H1 (cell line): ENCODE data around the gene CRACDL. TPM values are rescaled to one million over a fixed set of nuclear protein-coding genes. Genes with fewer than 3 reads are reported as not detected.

Source experiments
- CTCF ChIA-PET: fragments of 300-600 bp; sonication (Branson Sonifier 250); formaldehyde crosslinking; loops from one replicate; lab custom pipeline; 2021; ENCODE audit not compliant: partially characterized antibody; lab: Charles Lee
- POLR2A ChIA-PET: fragments of 300-600 bp; sonication (Branson Sonifier 250); formaldehyde crosslinking; loops from one replicate; lab custom pipeline; 2021; ENCODE audit warnings: inconsistent platforms; ENCODE audit not compliant: partially characterized antibody; lab: Charles Lee
- DNase-seq, 2 experiments: peaks; one replicate each; pipeline versions ENCODE4 v3.0.0 to v3.0.0-alpha.2; 2010 to 2022; ENCODE audit warnings: low spot score in 2 of 2, low read depth in 1 of 2, mixed read lengths in 1 of 2
- FAIRE-seq: peaks from 2 replicates; lab custom pipeline; 2011; peaks lifted over from hg19 to GRCh38; lab: Jason Lieb, UNC
- H2AFZ ChIP-seq: 2 replicates; pipeline ENCODE4 v1.8.1; 2012; ENCODE audit warnings: low read length, inconsistent platforms
- H2AK5ac ChIP-seq: 2 replicates; pipeline ENCODE4 v1.6.1; 2013; ENCODE audit warnings: low read depth, low read length
- H2BK120ac ChIP-seq: replicated peaks from 2 replicates; pipeline ENCODE3; 2013; ENCODE audit warnings: low read depth, low read length, inconsistent platforms
- H2BK12ac ChIP-seq: 2 replicates; pipeline ENCODE4 v1.6.1; 2013; ENCODE audit warnings: low read depth, low read length
- H2BK15ac ChIP-seq: 2 replicates; pipeline ENCODE4 v1.6.1; 2013; ENCODE audit warnings: low read length
- H2BK20ac ChIP-seq: 2 replicates; pipeline ENCODE4 v1.6.1; 2013; ENCODE audit warnings: low read length
- H2BK5ac ChIP-seq: 2 replicates; pipeline ENCODE4 v1.6.1; 2013; ENCODE audit warnings: low read depth, low read length
- H3K14ac ChIP-seq: 2 replicates; pipeline ENCODE4 v1.6.1; 2013; ENCODE audit warnings: inconsistent platforms; ENCODE audit not compliant: insufficient read length
- H3K18ac ChIP-seq: 2 replicates; pipeline ENCODE4 v1.6.1; 2013; ENCODE audit warnings: low read length; ENCODE audit errors: extremely low read depth
- H3K23ac ChIP-seq: 2 replicates; pipeline ENCODE4 v1.6.1; 2013; ENCODE audit warnings: inconsistent platforms; ENCODE audit not compliant: insufficient read length
- H3K23me2 ChIP-seq: 2 replicates; pipeline ENCODE4 v1.6.1; 2013; ENCODE audit warnings: low read depth, low read length
- H3K27ac ChIP-seq: 2 replicates; pipeline ENCODE4 v1.6.1; 2011; ENCODE audit warnings: low read depth, low read length, inconsistent platforms
- H3K27me3 ChIP-seq, 4 experiments: replicated peaks in 1 of 4; 1 replicate in 1 of 4; 2 replicates in 3 of 4; pipeline versions ENCODE4 v1.6.1 to v1.8.1; 2011 to 2013; ENCODE audit warnings: low read length in 3 of 4, mild to moderate bottlenecking in 3 of 4, inconsistent platforms in 2 of 4, mixed read lengths in 2 of 4, moderate library complexity in 1 of 4; ENCODE audit not compliant: control insufficient read depth in 3 of 4, insufficient read depth in 3 of 4; ENCODE audit errors: extremely low read depth in 1 of 4
- H3K36me3 ChIP-seq, 4 experiments: 2 replicates each; pipeline versions ENCODE4 v1.6.1 to v1.8.1; 2011 to 2013; ENCODE audit warnings: mild to moderate bottlenecking in 4 of 4, low read length in 3 of 4, moderate library complexity in 2 of 4, control low read depth in 1 of 4, inconsistent platforms in 1 of 4; ENCODE audit not compliant: insufficient read depth in 4 of 4, control insufficient read depth in 2 of 4
- H3K4ac ChIP-seq: replicated peaks from 2 replicates; pipeline ENCODE3; 2013; ENCODE audit warnings: low read length, low read depth, mixed read lengths, inconsistent platforms; ENCODE audit not compliant: insufficient read length
- H3K4me1 ChIP-seq, 4 experiments: replicated peaks in 1 of 4; 1 replicate in 1 of 4; 2 replicates in 3 of 4; pipeline versions ENCODE4 v1.6.1 to v1.8.1; 2011 to 2013; ENCODE audit warnings: low read length in 3 of 4, inconsistent platforms in 2 of 4, mixed read lengths in 1 of 4; ENCODE audit not compliant: insufficient read depth in 4 of 4, control insufficient read depth in 3 of 4
- H3K4me2 ChIP-seq, 2 experiments: 2 replicates each; pipeline versions ENCODE4 v1.6.1 to v1.8.1; 2011 to 2013; ENCODE audit warnings: low read depth in 2 of 2, low read length in 2 of 2, control low read depth in 1 of 2, inconsistent platforms in 1 of 2, mild to moderate bottlenecking in 1 of 2; ENCODE audit not compliant: insufficient read depth in 1 of 2
- H3K4me3 ChIP-seq, 4 experiments: fragments of 200-600, 300-600 bp in 1 of 4; sonication (generic), shearing (Covaris generic), sonication (Bioruptor Twin) in 1 of 4; 2 replicates each; pipeline versions ENCODE4 v1.5.1 to v1.8.1; 2011 to 2016; ENCODE audit warnings: low read length in 4 of 4, low read depth in 3 of 4, control low read depth in 2 of 4, inconsistent platforms in 2 of 4, mild to moderate bottlenecking in 2 of 4, mixed read lengths in 1 of 4, moderate library complexity in 1 of 4; ENCODE audit not compliant: insufficient read depth in 2 of 4; ENCODE audit errors: extremely low read depth in 1 of 4
- H3K56ac ChIP-seq: replicated peaks from 2 replicates; pipeline ENCODE3; 2013; ENCODE audit warnings: low read depth, mild to moderate bottlenecking, mixed read lengths, low read length, inconsistent platforms; ENCODE audit not compliant: insufficient read length
- H3K79me1 ChIP-seq: 2 replicates; pipeline ENCODE4 v1.6.1; 2013; ENCODE audit warnings: low read depth, low read length, control low read depth
- H3K79me2 ChIP-seq, 2 experiments: 2 replicates each; pipeline versions ENCODE4 v1.6.1 to v1.8.1; 2012 to 2013; ENCODE audit warnings: low read length in 2 of 2, mild to moderate bottlenecking in 2 of 2, inconsistent platforms in 1 of 2; ENCODE audit not compliant: insufficient read depth in 2 of 2, control insufficient read depth in 1 of 2
- H3K9ac ChIP-seq, 4 experiments: replicated peaks in 1 of 4; 1 replicate in 1 of 4; 2 replicates in 3 of 4; pipeline versions ENCODE4 v1.6.1 to v1.8.1; 2011 to 2013; ENCODE audit warnings: low read depth in 3 of 4, low read length in 3 of 4, control low read depth in 2 of 4, mild to moderate bottlenecking in 2 of 4, moderate library complexity in 2 of 4, inconsistent platforms in 1 of 4; ENCODE audit errors: extremely low read depth in 1 of 4
- H3K9me3 ChIP-seq, 2 experiments: 2 replicates each; pipeline versions ENCODE4 v1.6.1 to v1.8.1; 2012 to 2013; ENCODE audit warnings: mild to moderate bottlenecking in 2 of 2, moderate library complexity in 2 of 2, control low read depth in 1 of 2, inconsistent platforms in 1 of 2, low read depth in 1 of 2, low read length in 1 of 2, mixed read lengths in 1 of 2; ENCODE audit not compliant: insufficient read depth in 2 of 2
- H4K20me1 ChIP-seq, 2 experiments: replicated peaks in 1 of 2; 2 replicates each; pipeline versions ENCODE3 to v1.8.1; 2011 to 2013; ENCODE audit warnings: inconsistent platforms in 2 of 2, low read length in 2 of 2, mild to moderate bottlenecking in 1 of 2; ENCODE audit not compliant: insufficient read depth in 2 of 2, control insufficient read depth in 1 of 2
- H4K5ac ChIP-seq: 2 replicates; pipeline ENCODE4 v1.6.1; 2013; ENCODE audit warnings: low read length, low read depth, mixed read lengths, inconsistent platforms; ENCODE audit not compliant: insufficient read length
- H4K8ac ChIP-seq: 2 replicates; pipeline ENCODE4 v1.8.0; 2013; ENCODE audit warnings: mild to moderate bottlenecking, moderate library complexity, low read length, inconsistent platforms; ENCODE audit not compliant: insufficient read depth; ENCODE audit errors: extremely low read depth
- H4K91ac ChIP-seq: replicated peaks from 2 replicates; pipeline ENCODE3; 2013; ENCODE audit warnings: low read length, mixed read lengths, inconsistent platforms; ENCODE audit not compliant: insufficient read length
- CBX8 ChIP-seq: fragments of 300-800, 300-1000 bp; sonication (generic); IDR thresholded peaks from 2 replicates; pipeline ENCODE4 v1.7.1; 2016; ENCODE audit warnings: low read depth, low read length, borderline replicate concordance
- RBBP5 ChIP-seq: IDR thresholded peaks from 2 replicates; pipeline ENCODE4 v1.7.1; 2012; ENCODE audit warnings: low read depth, mild to moderate bottlenecking, inconsistent platforms, low read length, moderate library complexity, borderline replicate concordance
- WGBS, 2 experiments: shearing (Covaris generic) in 1 of 2; methylation state at CpG; one replicate each; pipeline versions ENCODE4 v1.1.6 to v1.1.7; 2013 to 2015; ENCODE audit warnings: low lambda C conversion rate in 2 of 2, mixed read lengths in 2 of 2, inconsistent platforms in 1 of 2, low coverage in 1 of 2, missing lambda C conversion rate in 1 of 2; ENCODE audit not compliant: insufficient replicate concordance in 2 of 2, insufficient coverage in 1 of 2, insufficient read length in 1 of 2; ENCODE audit errors: extremely low coverage in 1 of 2, missing lambda C conversion rate in 1 of 2; 5-methylcytosine and 5-hydroxymethylcytosine counted together
- polyA plus RNA-seq, 7 experiments: library from polyadenylated mRNA; depleted of rRNA in 3 of 7; stranded (reverse) in 5 of 7; unstranded in 2 of 7; fragments of >200 nt in 5 of 7; fragments of 200-250 nt in 2 of 7; gene quantifications; 1 replicate in 5 of 7; 2 replicates in 1 of 7; 4 replicates in 1 of 7; pipeline versions ENCODE4 v1.2.1 to v1.2.3, GENCODE V29; 2011 to 2013; ENCODE audit warnings: missing spikeins in 2 of 7, mixed read lengths in 2 of 7
- total RNA-seq: library from RNA; stranded (reverse); fragmentation: NEBNext Ultra II Directional; extraction: Animal tissue kit (Norgen Biotek cat#: 25700); gene quantifications from 2 replicates; pipeline ENCODE4 v1.2.1, GENCODE V29; 2021

Gene CRACDL
- total and polyA plus RNA-seq, 2 of the 8 experiments (the other 6 are each of a cell fraction or from before 2014, with no cell fraction given) = 0.07 to 0.38 TPM

DNA sequence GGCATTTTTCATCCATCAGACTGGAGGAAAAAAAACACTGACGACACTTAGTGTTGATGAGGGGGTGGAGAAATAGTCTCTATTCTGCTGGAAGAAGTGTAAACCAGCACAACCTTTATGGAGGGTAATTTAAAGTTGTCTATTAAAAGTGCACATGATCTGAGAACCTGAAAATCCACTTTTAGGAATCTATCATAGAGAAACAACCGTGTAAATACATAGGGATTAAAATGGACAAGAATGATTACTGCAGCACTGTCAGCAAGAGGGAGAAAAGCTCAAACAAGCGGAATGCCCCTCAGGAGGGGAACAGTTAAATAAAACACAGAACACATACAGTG lies 125.5 kb downstream of the CRACDL start:
- Histone ChIP-seq H2AK5ac (no peak overlapping the region), H3K14ac (no peak overlapping the region), H3K23ac (no peak overlapping the region), H2BK15ac (no peak overlapping the region), H3K79me1 (no peaks in the 10 kb centered on the region), H4K91ac (no peak overlapping the region), H2BK120ac (no peak overlapping the region), H2AFZ (no peak overlapping the region), H3K79me2 (no peaks in the 10 kb centered on the region), H3K4me1 (no peaks in the 10 kb centered on the region; a peak in 1 of 7 replicates), H3K27me3 (no peaks in the 10 kb centered on the region; a peak in 2 of 7 replicates), H2BK5ac (no peak overlapping the region), H2BK12ac (no peak overlapping the region), H3K27ac (no peak overlapping the region), H4K8ac (no peak overlapping the region), H2BK20ac (no peak overlapping the region)
- DNase-seq (no peak), FAIRE-seq (no peak)
- CTCF ChIA-PET = no interaction called here
- no peak for TF ChIP-seq CBX8
- no peak for TF ChIP-seq RBBP5
- TF ChIP-seq, all 59 proteins: peak for 0
- H4K5ac ChIP-seq = no peak overlapping the region
- 83% methylated on average over 3 of the region's 3 CpGs; no CpG with 5 or more reads in 1 of the 2 experiments for WGBS, 2 experiments
- no peak overlapping the region for H3K4me2 ChIP-seq
- H3K23me2 ChIP-seq = no peaks in the 10 kb centered on the region
- H3K9me3 ChIP-seq = no peaks in the 10 kb centered on the region; a peak in 1 of 4 replicates
- H3K4ac ChIP-seq = no peak overlapping the region
- POLR2A ChIA-PET = no interaction called here
- H3K4me3 ChIP-seq = no peak overlapping the region
- H3K36me3 ChIP-seq = no peaks in the 10 kb centered on the region
- no peak overlapping the region for H3K18ac ChIP-seq
- no peak overlapping the region for H3K56ac ChIP-seq
- H4K20me1 ChIP-seq = no peaks in the 10 kb centered on the region
- H3K9ac ChIP-seq = no peak overlapping the region
